GM11168 (cell line): ENCODE data around the gene TCL1B.

ENCODE experiments used
- in situ Hi-C: fragments of 300-500 bp; cut with MboI; formaldehyde crosslinking; loops from one replicate; pipeline ENCODE4 v1.12.0; 2022; ENCODE audit warnings: low sequenced_read_pairs; ENCODE audit not compliant: unreplicated experiment

Gene TCL1B

GRCh38 chr14:95741781-95742180, 55.6 kb downstream of the TCL1B start:
- in situ Hi-C loops, result no loop called here
